Spinal cord (tissue), 10 donors: ENCODE measurements around the gene CEP350. TPM values are rescaled to one million over a fixed set of nuclear protein-coding genes. Genes with fewer than 3 reads are reported as not detected.

Experiments used
- DNase-seq, 6 donors: peaks; one replicate each; pipeline versions ENCODE4 v3.0.0 to v3.0.0-alpha.2; 2013 to 2015; ENCODE audit warnings: low spot score in 6 of 6, low read depth in 4 of 6
- H3K27ac ChIP-seq: one replicate; pipeline ENCODE4 v1.5.1; 2013; ENCODE audit warnings: low read depth, low read length, control low read depth
- H3K27me3 ChIP-seq: one replicate; pipeline ENCODE4 v1.6.1; 2013; ENCODE audit warnings: low read length; ENCODE audit not compliant: control insufficient read depth, insufficient read depth
- H3K36me3 ChIP-seq: one replicate; pipeline ENCODE4 v1.6.1; 2013; ENCODE audit warnings: low read length; ENCODE audit not compliant: control insufficient read depth, insufficient read depth
- H3K4me1 ChIP-seq: one replicate; pipeline ENCODE4 v1.6.1; 2013; ENCODE audit warnings: low read length; ENCODE audit not compliant: control insufficient read depth, insufficient read depth
- H3K4me3 ChIP-seq: one replicate; pipeline ENCODE4 v1.5.1; 2013; ENCODE audit warnings: low read depth, low read length, control low read depth
- H3K9me3 ChIP-seq: one replicate; pipeline ENCODE4 v1.6.1; 2013; ENCODE audit warnings: low read length; ENCODE audit not compliant: control insufficient read depth, insufficient read depth
- WGBS: methylation state at CpG from one replicate; pipeline ENCODE4 v1.1.5; 2013; ENCODE audit warnings: missing lambda C conversion rate; ENCODE audit not compliant: insufficient coverage; 5-methylcytosine and 5-hydroxymethylcytosine counted together
- polyA plus RNA-seq, 2 donors: library from polyadenylated mRNA; unstranded; fragments of 120-200 nt; gene quantifications; one replicate each; pipeline ENCODE4 v1.2.1, GENCODE V29; 2013; ENCODE audit not compliant: insufficient read length in 2 of 2
- total RNA-seq, 2 donors: library from RNA; depleted of rRNA in 1 of 2; stranded (reverse); fragments of 120-200 nt in 1 of 2; fragments of >200 nt in 1 of 2; gene quantifications; one replicate each; pipeline versions ENCODE4 v1.2.3 to v1.2.4, GENCODE V29; 2013 to 2014
- donor health status: healthy.

CEP350 gene
- total and polyA plus RNA-seq, 4 donors = 16.8 to 98.3 (median 47.2) TPM

DNA sequence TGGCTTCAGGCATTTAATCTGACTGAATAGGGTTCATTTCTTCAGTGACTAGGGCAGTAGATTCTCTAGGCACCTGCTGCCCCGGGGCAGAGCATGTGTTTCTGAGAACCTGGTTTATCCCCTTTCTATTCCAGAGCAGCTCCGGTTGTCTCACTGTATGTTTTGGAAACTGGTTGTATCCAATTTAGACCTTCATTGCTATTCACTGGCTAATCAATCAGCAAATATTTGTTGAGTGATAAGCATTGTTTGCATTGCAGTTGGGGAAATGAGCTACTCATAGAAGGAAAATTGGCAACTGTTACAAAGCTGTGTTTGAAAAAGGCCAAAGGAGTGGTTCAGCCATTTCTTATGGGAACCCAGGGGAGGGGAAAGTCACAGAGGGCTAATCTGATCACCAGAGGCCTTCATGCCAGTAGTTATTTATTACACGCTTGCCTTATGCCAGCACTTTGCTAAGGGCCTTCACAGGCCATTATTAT lies 203.0 kb downstream of the CEP350 start:
- Histone ChIP-seq H3K27me3 (no peaks in the 10 kb centered on the region), H3K4me3 (no peak overlapping the region), H3K4me1 (peaks cover 12% of the 10 kb centered on the region), H3K27ac (no peak overlapping the region), H3K9me3 (no peaks in the 10 kb centered on the region), H3K36me3 (no peaks in the 10 kb centered on the region)
- WGBS = no CpG with 5 or more reads among the region's 3 CpGs
- DNase-seq = no peak

DNA sequence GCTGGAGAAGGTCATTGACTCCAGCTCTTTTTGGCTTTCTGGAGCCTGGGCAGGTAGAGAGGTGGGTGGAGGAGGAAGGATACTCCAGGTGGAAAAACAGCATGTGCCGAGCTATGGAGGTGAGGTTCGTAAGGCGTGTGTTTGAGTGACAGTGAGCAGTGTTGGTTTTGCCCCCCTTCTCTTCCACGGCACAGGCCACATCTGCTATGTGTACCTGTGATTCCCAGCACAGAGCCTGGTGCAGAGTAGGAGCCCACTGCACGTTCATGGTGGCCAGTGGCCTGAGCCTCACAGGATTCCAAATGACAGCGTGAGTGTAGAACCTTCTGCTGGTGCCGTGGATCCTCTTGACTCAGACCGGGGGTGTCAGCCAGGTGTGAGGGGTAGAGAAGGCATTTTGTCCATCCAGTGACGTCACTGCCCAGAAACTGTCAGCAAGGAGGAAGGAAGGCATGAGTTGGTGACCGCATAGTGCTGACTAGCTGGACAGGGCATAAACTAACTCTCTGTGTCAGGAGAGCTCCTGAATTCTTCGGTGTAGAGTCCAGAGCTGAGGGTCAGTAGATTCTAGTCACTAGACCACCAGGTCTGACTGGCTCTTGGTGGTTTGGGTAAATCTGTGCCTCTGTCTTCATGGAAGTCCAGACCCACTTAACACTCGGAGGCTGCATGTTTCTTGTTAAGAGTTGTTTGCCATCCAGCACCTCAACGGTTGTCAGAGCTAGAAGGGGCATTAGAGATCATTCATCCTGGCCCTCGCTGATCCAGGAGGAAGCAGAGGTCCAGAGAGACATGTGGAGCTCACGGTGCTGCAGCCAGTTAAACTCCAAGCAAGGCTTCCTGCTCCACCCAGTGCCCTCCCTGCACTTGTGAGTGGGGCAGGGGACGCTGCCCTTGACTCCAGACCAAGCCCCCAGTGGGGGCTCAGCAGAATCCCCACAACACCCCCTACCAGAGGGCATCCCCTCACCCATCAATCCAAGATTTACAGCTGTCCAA lies 203.8 kb downstream of the CEP350 start:
- H3K9me3 ChIP-seq = no peaks in the 10 kb centered on the region
- H3K4me1 ChIP-seq = peaks cover 12% of the 10 kb centered on the region
- no peak overlapping the region for H3K4me3 ChIP-seq
- no peaks in the 10 kb centered on the region for H3K36me3 ChIP-seq
- H3K27ac ChIP-seq = no peak overlapping the region
- H3K27me3 ChIP-seq = no peaks in the 10 kb centered on the region
- no peak for DNase-seq
- 87% methylated on average over 16 of the region's 16 CpGs for WGBS

DNA sequence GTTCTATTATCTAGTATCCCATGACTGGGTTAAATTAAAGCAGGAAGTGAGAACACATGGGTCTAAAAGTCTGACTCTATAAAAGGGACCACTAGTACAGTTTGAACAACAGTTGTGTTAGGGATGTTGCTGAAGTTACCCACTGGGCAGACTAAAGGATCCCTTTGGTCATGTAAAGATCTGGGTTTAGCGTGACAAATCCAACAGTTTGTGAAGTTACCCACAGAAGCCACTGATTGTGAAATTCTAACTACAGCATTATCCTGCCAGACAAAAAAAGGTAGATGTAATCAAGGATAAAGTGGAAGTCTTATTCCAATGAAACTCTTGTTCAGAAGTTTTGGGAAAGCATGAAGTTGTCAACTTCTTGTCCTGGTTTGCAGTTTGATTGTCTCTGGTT lies 205.7 kb downstream of the CEP350 start:
- DNase-seq = no peak
- no CpG with 5 or more reads among the region's 1 CpG for WGBS
- Histone ChIP-seq H3K27ac (no peak overlapping the region), H3K4me3 (no peak overlapping the region), H3K36me3 (peaks cover 4% of the 10 kb centered on the region), H3K9me3 (no peaks in the 10 kb centered on the region), H3K4me1 (peaks cover 4% of the 10 kb centered on the region), H3K27me3 (no peaks in the 10 kb centered on the region)

DNA sequence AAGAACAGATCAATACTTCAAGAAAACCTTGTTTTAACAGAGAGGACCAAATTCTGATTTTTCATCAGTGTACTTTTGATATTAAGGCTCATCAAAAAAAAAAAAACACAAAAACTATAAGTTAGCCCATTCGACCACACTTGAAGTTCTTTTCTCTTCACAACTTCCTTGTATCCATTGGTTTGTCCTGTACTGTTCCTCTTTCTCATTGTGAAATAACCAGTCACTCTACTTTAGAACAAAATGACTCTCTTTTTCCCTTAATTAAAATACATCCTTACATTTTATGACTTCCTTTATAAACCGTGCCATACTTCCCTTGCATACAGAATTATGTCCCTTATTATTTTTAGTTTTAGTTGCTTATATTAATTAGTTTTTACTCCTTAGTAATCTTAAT lies 208.4 kb downstream of the CEP350 start:
- H3K4me3 ChIP-seq = no peak overlapping the region
- peaks cover 22% of the 10 kb centered on the region for H3K4me1 ChIP-seq
- no peak overlapping the region for H3K27ac ChIP-seq
- 67% methylated on average over 1 of the region's 2 CpGs for WGBS
- no peak for DNase-seq
- peaks cover 22% of the 10 kb centered on the region for H3K36me3 ChIP-seq
- H3K9me3 ChIP-seq = no peaks in the 10 kb centered on the region
- no peaks in the 10 kb centered on the region for H3K27me3 ChIP-seq

Other genes with a start within 250 kb of the CEP350 start
- gene FAM163A, start 211.5 kb upstream of the CEP350 start, total RNA-seq = 1 to 10 TPM in 1 of 2 donors, under 1 TPM in 1; 0.55 to 1.9 TPM
- gene FAM163A, start 211.5 kb upstream of the CEP350 start, polyA plus RNA-seq = 1 to 10 TPM; 3.1 to 4.2 TPM
- 10 to 100 TPM; 60.1 to 67.3 TPM for gene TOR1AIP2, start 77.0 kb upstream of the CEP350 start, total RNA-seq
- 10 to 100 TPM; 28.9 to 34.4 TPM for gene TOR1AIP2, start 77.0 kb upstream of the CEP350 start, polyA plus RNA-seq
- gene TOR1AIP1, start 72.5 kb upstream of the CEP350 start, total RNA-seq = 10 to 100 TPM; 74.7 to 76.8 TPM
- gene TOR1AIP1, start 72.5 kb upstream of the CEP350 start, polyA plus RNA-seq = 10 to 100 TPM; 37.2 to 50.3 TPM
- 10 to 100 TPM; 25.0 to 25.7 TPM for gene QSOX1, start 200.1 kb downstream of the CEP350 start, total RNA-seq
- 10 to 100 TPM; 39.7 to 46.5 TPM for gene QSOX1, start 200.1 kb downstream of the CEP350 start, polyA plus RNA-seq